ENCODE results near the gene AK9.
"Not testable (repeated sequence)": the region's sequence is repeated elsewhere in the genome, so short reads cannot be mapped to it uniquely, and the experiment has no call there.

AK9 gene

GRCh38 chr6:109478841-109479624 is 212.0 kb downstream of the AK9 start:
- DNase-seq (ENCODE audit: low spot score): no peak

GRCh38 chr6:109478222-109478805 is 212.7 kb downstream of the AK9 start:
- no peak for DNase-seq (ENCODE audit: low spot score)

GRCh38 chr6:109477725-109478124 is 213.3 kb downstream of the AK9 start:
- DNase-seq (ENCODE audit: low spot score): no peak

GRCh38 chr6:109477184-109477583 is 213.8 kb downstream of the AK9 start:
- DNase-seq (ENCODE audit: low spot score): no peak

- DNase-seq (ENCODE audit: low spot score): no peak
Observed at GRCh38 chr6:109475625-109476024, 215.4 kb downstream of the AK9 start.

GRCh38 chr6:109474995-109475394 is 216.0 kb downstream of the AK9 start:
- no peak for DNase-seq (ENCODE audit: low spot score)

- DNase-seq (ENCODE audit: low spot score): no peak
Observed at GRCh38 chr6:109473120-109473519, 217.9 kb downstream of the AK9 start.

GRCh38 chr6:109472132-109472995 is 218.6 kb downstream of the AK9 start:
- no peak for DNase-seq (ENCODE audit: low spot score)

- no peak for DNase-seq (ENCODE audit: low spot score)
Observed at GRCh38 chr6:109471105-109471810, 219.7 kb downstream of the AK9 start.

- no peak for DNase-seq (ENCODE audit: low spot score)
Observed at GRCh38 chr6:109469591-109470189, 221.3 kb downstream of the AK9 start.

GRCh38 chr6:109467696-109468095 is 223.3 kb downstream of the AK9 start:
- DNase-seq (ENCODE audit: low spot score): no peak

GRCh38 chr6:109466212-109466923 is 224.6 kb downstream of the AK9 start:
- DNase-seq (ENCODE audit: low spot score): peak; percentile 42

- DNase-seq (ENCODE audit: low spot score): no peak
Observed at GRCh38 chr6:109465772-109466171, 225.2 kb downstream of the AK9 start.

- no peak for DNase-seq (ENCODE audit: low spot score)
Observed at GRCh38 chr6:109461733-109462526, 229.1 kb downstream of the AK9 start.

- not testable (repeated sequence) for DNase-seq (ENCODE audit: low spot score)
Observed at GRCh38 chr6:109461205-109461604, 229.8 kb downstream of the AK9 start.

GRCh38 chr6:109460161-109460829 is 230.7 kb downstream of the AK9 start:
- no peak for DNase-seq (ENCODE audit: low spot score)

- no peak for DNase-seq (ENCODE audit: low spot score)
Observed at GRCh38 chr6:109458774-109459531, 232.0 kb downstream of the AK9 start.

GRCh38 chr6:109457562-109457996 is 233.4 kb downstream of the AK9 start:
- no peak for DNase-seq (ENCODE audit: low spot score)
